ENCODE results near the gene TIPARP.

GRCh38 chr3:156643729-156644389, 30.5 kb upstream of the TIPARP start:
- TF ChIP-seq CTCF (conservative IDR thresholded peaks at IDR 0.05; ENCODE audit: low read length) (no peak), EZH2phosphoT487 (IDR thresholded peaks at IDR 0.05; ENCODE audit: borderline replicate concordance, low read depth, low read length) (no peak)

Measured in OCI-LY7 (cell line).